ENCODE data around the gene MRPL43. TPM values are rescaled to one million over a fixed set of nuclear protein-coding genes. Genes with fewer than 3 reads are reported as not detected.

Gene MRPL43
- total RNA-seq, 1 experiment from 2014 or later: 91.3 TPM

DNA sequence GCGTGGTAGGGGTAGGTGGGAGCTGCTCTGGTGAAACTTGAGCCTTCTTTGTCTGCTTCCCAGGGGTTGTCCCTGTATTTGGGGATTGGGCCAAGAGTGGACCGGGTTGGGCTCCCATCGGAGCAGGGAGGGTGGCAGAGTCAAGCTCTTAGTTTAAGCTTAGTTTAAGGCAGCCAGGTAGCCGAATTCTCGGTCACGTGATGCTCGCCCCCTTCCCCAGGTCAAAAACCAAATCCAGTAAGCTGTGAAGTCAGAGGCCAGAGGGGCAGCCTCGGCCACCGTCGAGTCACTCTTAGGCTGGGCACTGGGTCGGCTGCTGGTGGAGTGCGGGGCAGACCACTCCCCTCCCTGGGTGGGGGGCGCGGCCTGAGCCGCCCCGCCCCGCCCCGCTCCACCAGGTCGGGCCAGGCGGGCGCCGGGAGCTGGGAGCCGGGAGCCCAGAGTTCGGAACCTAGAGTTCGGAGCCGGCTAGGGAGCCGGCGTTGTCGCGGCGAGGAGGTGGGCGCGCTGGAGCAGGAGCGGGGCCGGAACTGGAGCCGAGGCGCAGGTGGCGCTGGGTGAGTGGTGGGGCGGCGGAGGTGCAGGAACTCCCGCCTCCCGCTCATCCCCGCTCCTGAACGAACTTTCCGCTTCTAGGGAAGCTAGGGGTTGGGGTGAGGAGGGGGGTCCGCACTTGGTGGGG, 9.5 kb upstream of the MRPL43 start (continued):
- TF ChIP-seq, protein P1, sequence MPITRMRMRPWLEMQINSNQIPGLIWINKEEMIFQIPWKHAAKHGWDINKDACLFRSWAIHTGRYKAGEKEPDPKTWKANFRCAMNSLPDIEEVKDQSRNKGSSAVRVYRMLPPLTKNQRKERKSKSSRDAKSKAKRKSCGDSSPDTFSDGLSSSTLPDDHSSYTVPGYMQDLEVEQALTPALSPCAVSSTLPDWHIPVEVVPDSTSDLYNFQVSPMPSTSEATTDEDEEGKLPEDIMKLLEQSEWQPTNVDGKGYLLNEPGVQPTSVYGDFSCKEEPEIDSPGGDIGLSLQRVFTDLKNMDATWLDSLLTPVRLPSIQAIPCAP (CRISPR knock-in tag; IDR thresholded peaks at IDR 0.05): no peak
- TF ChIP-seq NR1H2 (CRISPR knock-in tag; IDR thresholded peaks at IDR 0.05) (no peak), MLX (CRISPR knock-in tag; IDR thresholded peaks at IDR 0.05) (no peak), ZNF219 (CRISPR knock-in tag; IDR thresholded peaks at IDR 0.05; ENCODE audit: borderline replicate concordance) (peak; percentile 65; the same call in 1 of the 2 replicates), JUN (CRISPR knock-in tag; IDR thresholded peaks at IDR 0.05) (no peak), EMX1 (CRISPR knock-in tag; IDR thresholded peaks at IDR 0.05) (no peak), GTF2I (CRISPR knock-in tag; conservative IDR thresholded peaks at IDR 0.05) (no peak), TCF7 (CRISPR knock-in tag; IDR thresholded peaks at IDR 0.05; ENCODE audit: low read depth) (no peak), CDX4 (CRISPR knock-in tag; IDR thresholded peaks at IDR 0.05; ENCODE audit: borderline replicate concordance) (no peak), MXD4 (CRISPR knock-in tag; IDR thresholded peaks at IDR 0.05; ENCODE audit: borderline replicate concordance) (no peak), MYBL2 (CRISPR knock-in tag; IDR thresholded peaks at IDR 0.05) (peak; percentile 57; the same call in 1 of the 2 replicates), ATF6 (CRISPR knock-in tag; IDR thresholded peaks at IDR 0.05) (no peak), ZMAT4 (CRISPR knock-in tag; IDR thresholded peaks at IDR 0.05) (no peak), ZNF317 (CRISPR knock-in tag; IDR thresholded peaks at IDR 0.05; ENCODE audit: borderline replicate concordance, low read depth) (no peak), HMGA2 (CRISPR knock-in tag; IDR thresholded peaks at IDR 0.05) (no peak)
- TF ChIP-seq, protein P2, sequence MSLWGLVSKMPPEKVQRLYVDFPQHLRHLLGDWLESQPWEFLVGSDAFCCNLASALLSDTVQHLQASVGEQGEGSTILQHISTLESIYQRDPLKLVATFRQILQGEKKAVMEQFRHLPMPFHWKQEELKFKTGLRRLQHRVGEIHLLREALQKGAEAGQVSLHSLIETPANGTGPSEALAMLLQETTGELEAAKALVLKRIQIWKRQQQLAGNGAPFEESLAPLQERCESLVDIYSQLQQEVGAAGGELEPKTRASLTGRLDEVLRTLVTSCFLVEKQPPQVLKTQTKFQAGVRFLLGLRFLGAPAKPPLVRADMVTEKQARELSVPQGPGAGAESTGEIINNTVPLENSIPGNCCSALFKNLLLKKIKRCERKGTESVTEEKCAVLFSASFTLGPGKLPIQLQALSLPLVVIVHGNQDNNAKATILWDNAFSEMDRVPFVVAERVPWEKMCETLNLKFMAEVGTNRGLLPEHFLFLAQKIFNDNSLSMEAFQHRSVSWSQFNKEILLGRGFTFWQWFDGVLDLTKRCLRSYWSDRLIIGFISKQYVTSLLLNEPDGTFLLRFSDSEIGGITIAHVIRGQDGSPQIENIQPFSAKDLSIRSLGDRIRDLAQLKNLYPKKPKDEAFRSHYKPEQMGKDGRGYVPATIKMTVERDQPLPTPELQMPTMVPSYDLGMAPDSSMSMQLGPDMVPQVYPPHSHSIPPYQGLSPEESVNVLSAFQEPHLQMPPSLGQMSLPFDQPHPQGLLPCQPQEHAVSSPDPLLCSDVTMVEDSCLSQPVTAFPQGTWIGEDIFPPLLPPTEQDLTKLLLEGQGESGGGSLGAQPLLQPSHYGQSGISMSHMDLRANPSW (CRISPR knock-in tag; conservative IDR thresholded peaks at IDR 0.05; ENCODE audit: low read depth): no peak
- TF ChIP-seq, protein P3, sequence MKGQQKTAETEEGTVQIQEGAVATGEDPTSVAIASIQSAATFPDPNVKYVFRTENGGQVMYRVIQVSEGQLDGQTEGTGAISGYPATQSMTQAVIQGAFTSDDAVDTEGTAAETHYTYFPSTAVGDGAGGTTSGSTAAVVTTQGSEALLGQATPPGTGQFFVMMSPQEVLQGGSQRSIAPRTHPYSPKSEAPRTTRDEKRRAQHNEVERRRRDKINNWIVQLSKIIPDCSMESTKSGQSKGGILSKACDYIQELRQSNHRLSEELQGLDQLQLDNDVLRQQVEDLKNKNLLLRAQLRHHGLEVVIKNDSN (CRISPR knock-in tag; IDR thresholded peaks at IDR 0.05): peak; percentile 85
- TF ChIP-seq, protein P4, sequence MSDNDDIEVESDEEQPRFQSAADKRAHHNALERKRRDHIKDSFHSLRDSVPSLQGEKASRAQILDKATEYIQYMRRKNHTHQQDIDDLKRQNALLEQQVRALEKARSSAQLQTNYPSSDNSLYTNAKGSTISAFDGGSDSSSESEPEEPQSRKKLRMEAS (CRISPR knock-in tag; IDR thresholded peaks at IDR 0.05): peak; percentile 55
- TF ChIP-seq, protein P5, sequence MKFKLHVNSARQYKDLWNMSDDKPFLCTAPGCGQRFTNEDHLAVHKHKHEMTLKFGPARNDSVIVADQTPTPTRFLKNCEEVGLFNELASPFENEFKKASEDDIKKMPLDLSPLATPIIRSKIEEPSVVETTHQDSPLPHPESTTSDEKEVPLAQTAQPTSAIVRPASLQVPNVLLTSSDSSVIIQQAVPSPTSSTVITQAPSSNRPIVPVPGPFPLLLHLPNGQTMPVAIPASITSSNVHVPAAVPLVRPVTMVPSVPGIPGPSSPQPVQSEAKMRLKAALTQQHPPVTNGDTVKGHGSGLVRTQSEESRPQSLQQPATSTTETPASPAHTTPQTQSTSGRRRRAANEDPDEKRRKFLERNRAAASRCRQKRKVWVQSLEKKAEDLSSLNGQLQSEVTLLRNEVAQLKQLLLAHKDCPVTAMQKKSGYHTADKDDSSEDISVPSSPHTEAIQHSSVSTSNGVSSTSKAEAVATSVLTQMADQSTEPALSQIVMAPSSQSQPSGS (CRISPR knock-in tag; IDR thresholded peaks at IDR 0.05; ENCODE audit: borderline replicate concordance, low read depth): no peak
